Measurements from ENCODE around the gene LGALS1.

LGALS1 gene

GRCh38 chr22:37696657-37697537 lies 21.5 kb downstream of the LGALS1 start, which contains the start of gene TRIOBP:
TRIOBP (plus strand) TSS chr22:37697048; CDS start chr22:37701366, 4,318 bp downstream.
- TF ChIP-seq CTCF (IDR thresholded peaks at IDR 0.05; ENCODE audit: low read depth, low read length, missing control alignments) = peak; percentile 70
- in situ Hi-C loops (cut with HindIII; ENCODE audit: low pct_ligation_motif_present, low sequenced_read_pairs) = no loop called here
- Histone ChIP-seq H3K27me3 (replicated peaks) (no peaks in the 10 kb centered on the region), H3K4me3 (ENCODE audit: low read depth, low read length) (peak within 1 kb of the TSS; percentile 48), H3K27ac (no peak within 1 kb of the TSS), H3K36me3 (replicated peaks) (peaks cover 5% of the 10 kb centered on the region)
- peak; percentile 98 for DNase-seq

GRCh38 chr22:37697538-37697835 lies 22.1 kb downstream of the LGALS1 start:
- Histone ChIP-seq H3K4me3 (ENCODE audit: low read depth, low read length) (no peak overlapping the region), H3K27ac (no peak overlapping the region), H3K27me3 (replicated peaks) (no peaks in the 10 kb centered on the region), H3K36me3 (replicated peaks) (peaks cover 4% of the 10 kb centered on the region)
- no peak for DNase-seq
- no peak for TF ChIP-seq CTCF (IDR thresholded peaks at IDR 0.05; ENCODE audit: low read depth, low read length, missing control alignments)
- in situ Hi-C loops (cut with HindIII; ENCODE audit: low pct_ligation_motif_present, low sequenced_read_pairs) = no loop called here

- in situ Hi-C loops (cut with HindIII; ENCODE audit: low pct_ligation_motif_present, low sequenced_read_pairs) = no loop called here
- Histone ChIP-seq H3K27me3 (replicated peaks) (no peaks in the 10 kb centered on the region), H3K4me3 (ENCODE audit: low read depth, low read length) (no peak overlapping the region), H3K36me3 (replicated peaks) (no peaks in the 10 kb centered on the region), H3K27ac (no peak overlapping the region)
- TF ChIP-seq CTCF (IDR thresholded peaks at IDR 0.05; ENCODE audit: low read depth, low read length, missing control alignments) = no peak
- no peak for DNase-seq
These were observed 25.8 kb downstream of the LGALS1 start for GRCh38 chr22:37701141-37701786.

GRCh38 chr22:37703906-37704305 lies 28.5 kb downstream of the LGALS1 start:
- Histone ChIP-seq H3K4me3 (ENCODE audit: low read depth, low read length) (no peak overlapping the region), H3K27ac (no peak overlapping the region), H3K36me3 (replicated peaks) (no peaks in the 10 kb centered on the region), H3K27me3 (replicated peaks) (no peaks in the 10 kb centered on the region)
- no peak for TF ChIP-seq CTCF (IDR thresholded peaks at IDR 0.05; ENCODE audit: low read depth, low read length, missing control alignments)
- no peak for DNase-seq
- in situ Hi-C loops (cut with HindIII; ENCODE audit: low pct_ligation_motif_present, low sequenced_read_pairs) = no loop called here

GRCh38 chr22:37704645-37705044 lies 29.2 kb downstream of the LGALS1 start:
- no peaks in the 10 kb centered on the region for H3K27me3 ChIP-seq (replicated peaks)
- H3K36me3 ChIP-seq (replicated peaks) = no peaks in the 10 kb centered on the region
- in situ Hi-C loops (cut with HindIII; ENCODE audit: low pct_ligation_motif_present, low sequenced_read_pairs) = no loop called here
- no peak for TF ChIP-seq CTCF (IDR thresholded peaks at IDR 0.05; ENCODE audit: low read depth, low read length, missing control alignments)
- no peak for DNase-seq
- no peak overlapping the region for H3K4me3 ChIP-seq (ENCODE audit: low read depth, low read length)
- no peak overlapping the region for H3K27ac ChIP-seq
